GM23338 (cell line): ENCODE measurements around the gene TIMMDC1.

Source experiments
- EZH2 ChIP-seq: fragments of 200-600 bp; sonication (generic); IDR thresholded peaks from one replicate; pipeline ENCODE4 v1.8.0; 2017; ENCODE audit warnings: antibody characterized with exemption, mild to moderate bottlenecking, low read depth; ENCODE audit not compliant: unreplicated experiment
- EZH2phosphoT487 ChIP-seq: fragments of 200-600 bp; sonication (generic); IDR thresholded peaks from one replicate; pipeline ENCODE4 v1.8.1; 2018; ENCODE audit warnings: antibody characterized with exemption; ENCODE audit not compliant: unreplicated experiment
- POLR2AphosphoS5 ChIP-seq: IDR thresholded peaks from 2 replicates; pipeline ENCODE4 v1.6.1; 2016; ENCODE audit warnings: antibody characterized with exemption, low read depth
- TF ChIP-seq, protein P1 (sequence below), 2 experiments: fragments of 200-600 bp in 1 of 2; sonication (generic) in 1 of 2; conservative IDR thresholded peaks; 2 replicates each; pipeline versions ENCODE4 v1.5.1 to v1.6.1; 2016 to 2017; ENCODE audit warnings: antibody characterized with exemption in 2 of 2, low read depth in 2 of 2, mild to moderate bottlenecking in 2 of 2, moderate library complexity in 1 of 2
- TF ChIP-seq, protein P2 (sequence below): IDR thresholded peaks from one replicate; pipeline ENCODE4 v1.6.1; 2018; ENCODE audit warnings: antibody characterized with exemption; ENCODE audit not compliant: unreplicated experiment

DNA sequence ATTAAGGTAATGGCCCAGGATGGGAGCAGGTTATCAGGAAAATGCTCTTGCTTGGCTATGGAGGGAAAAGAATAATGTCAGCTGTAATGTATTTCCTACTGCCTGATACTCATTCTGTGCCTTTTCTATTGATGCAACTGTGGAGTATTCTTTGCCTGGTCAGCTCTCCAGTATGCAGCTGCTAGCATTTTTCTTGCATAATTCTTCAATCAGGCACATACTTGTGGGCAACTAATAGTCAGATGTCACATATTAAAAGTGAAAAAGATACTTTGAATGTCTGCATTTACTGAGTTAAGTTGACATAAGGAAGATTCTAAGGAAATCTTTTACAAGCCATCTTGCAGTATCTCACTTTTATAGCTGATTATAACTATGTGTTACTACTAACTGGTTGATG, 31.5 kb downstream of the TIMMDC1 start:
- TF ChIP-seq, protein P1, sequence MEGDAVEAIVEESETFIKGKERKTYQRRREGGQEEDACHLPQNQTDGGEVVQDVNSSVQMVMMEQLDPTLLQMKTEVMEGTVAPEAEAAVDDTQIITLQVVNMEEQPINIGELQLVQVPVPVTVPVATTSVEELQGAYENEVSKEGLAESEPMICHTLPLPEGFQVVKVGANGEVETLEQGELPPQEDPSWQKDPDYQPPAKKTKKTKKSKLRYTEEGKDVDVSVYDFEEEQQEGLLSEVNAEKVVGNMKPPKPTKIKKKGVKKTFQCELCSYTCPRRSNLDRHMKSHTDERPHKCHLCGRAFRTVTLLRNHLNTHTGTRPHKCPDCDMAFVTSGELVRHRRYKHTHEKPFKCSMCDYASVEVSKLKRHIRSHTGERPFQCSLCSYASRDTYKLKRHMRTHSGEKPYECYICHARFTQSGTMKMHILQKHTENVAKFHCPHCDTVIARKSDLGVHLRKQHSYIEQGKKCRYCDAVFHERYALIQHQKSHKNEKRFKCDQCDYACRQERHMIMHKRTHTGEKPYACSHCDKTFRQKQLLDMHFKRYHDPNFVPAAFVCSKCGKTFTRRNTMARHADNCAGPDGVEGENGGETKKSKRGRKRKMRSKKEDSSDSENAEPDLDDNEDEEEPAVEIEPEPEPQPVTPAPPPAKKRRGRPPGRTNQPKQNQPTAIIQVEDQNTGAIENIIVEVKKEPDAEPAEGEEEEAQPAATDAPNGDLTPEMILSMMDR (conservative IDR thresholded peaks at IDR 0.05; ENCODE audit: low read depth in 2 of 2), result no peak
- TF ChIP-seq EZH2 (no peak), POLR2AphosphoS5 (no peak), EZH2phosphoT487 (no peak)
- TF ChIP-seq, protein P2, sequence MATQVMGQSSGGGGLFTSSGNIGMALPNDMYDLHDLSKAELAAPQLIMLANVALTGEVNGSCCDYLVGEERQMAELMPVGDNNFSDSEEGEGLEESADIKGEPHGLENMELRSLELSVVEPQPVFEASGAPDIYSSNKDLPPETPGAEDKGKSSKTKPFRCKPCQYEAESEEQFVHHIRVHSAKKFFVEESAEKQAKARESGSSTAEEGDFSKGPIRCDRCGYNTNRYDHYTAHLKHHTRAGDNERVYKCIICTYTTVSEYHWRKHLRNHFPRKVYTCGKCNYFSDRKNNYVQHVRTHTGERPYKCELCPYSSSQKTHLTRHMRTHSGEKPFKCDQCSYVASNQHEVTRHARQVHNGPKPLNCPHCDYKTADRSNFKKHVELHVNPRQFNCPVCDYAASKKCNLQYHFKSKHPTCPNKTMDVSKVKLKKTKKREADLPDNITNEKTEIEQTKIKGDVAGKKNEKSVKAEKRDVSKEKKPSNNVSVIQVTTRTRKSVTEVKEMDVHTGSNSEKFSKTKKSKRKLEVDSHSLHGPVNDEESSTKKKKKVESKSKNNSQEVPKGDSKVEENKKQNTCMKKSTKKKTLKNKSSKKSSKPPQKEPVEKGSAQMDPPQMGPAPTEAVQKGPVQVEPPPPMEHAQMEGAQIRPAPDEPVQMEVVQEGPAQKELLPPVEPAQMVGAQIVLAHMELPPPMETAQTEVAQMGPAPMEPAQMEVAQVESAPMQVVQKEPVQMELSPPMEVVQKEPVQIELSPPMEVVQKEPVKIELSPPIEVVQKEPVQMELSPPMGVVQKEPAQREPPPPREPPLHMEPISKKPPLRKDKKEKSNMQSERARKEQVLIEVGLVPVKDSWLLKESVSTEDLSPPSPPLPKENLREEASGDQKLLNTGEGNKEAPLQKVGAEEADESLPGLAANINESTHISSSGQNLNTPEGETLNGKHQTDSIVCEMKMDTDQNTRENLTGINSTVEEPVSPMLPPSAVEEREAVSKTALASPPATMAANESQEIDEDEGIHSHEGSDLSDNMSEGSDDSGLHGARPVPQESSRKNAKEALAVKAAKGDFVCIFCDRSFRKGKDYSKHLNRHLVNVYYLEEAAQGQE, result no peak
